HepG2 (cell line): Measurements from ENCODE around the gene F7. TPM values are rescaled to one million over a fixed set of nuclear protein-coding genes. Genes with fewer than 3 reads are reported as not detected.
A peak's percentile ranks its signal among the peaks of the same experiment; 100 is the strongest.

Experiments used
- ATAD3A ChIP-seq: sonication (generic); formaldehyde crosslinking; IDR thresholded peaks from 2 replicates; pipeline ENCODE4 v1.4.0; 2020; ENCODE audit warnings: missing genetic modification reagents
- BCL6 ChIP-seq: IDR thresholded peaks from 2 replicates; pipeline ENCODE4 v1.6.1; 2016; ENCODE audit warnings: missing genetic modification reagents, missing compliant biosample characterization
- CERS6 ChIP-seq: sonication (generic); formaldehyde crosslinking; IDR thresholded peaks from 2 replicates; pipeline ENCODE4 v1.5.0; 2020; ENCODE audit warnings: missing genetic modification reagents
- DBP ChIP-seq: sonication (generic); formaldehyde crosslinking; IDR thresholded peaks from 2 replicates; pipeline ENCODE4 v1.4.0; 2020; ENCODE audit warnings: missing genetic modification reagents; ENCODE audit errors: not compliant biosample characterization
- DR1 ChIP-seq: sonication (generic); formaldehyde crosslinking; IDR thresholded peaks from 2 replicates; pipeline ENCODE4 v1.8.0; 2021; ENCODE audit warnings: mild to moderate bottlenecking, missing genetic modification reagents, inconsistent platforms
- EED ChIP-seq: sonication (generic); formaldehyde crosslinking; IDR thresholded peaks from 2 replicates; pipeline ENCODE4 v1.5.0; 2020; ENCODE audit warnings: mild to moderate bottlenecking, missing genetic modification reagents
- ETV5 ChIP-seq: IDR thresholded peaks from 2 replicates; pipeline ENCODE4 v1.6.1; 2018; ENCODE audit warnings: missing biosample characterization, missing genetic modification reagents, inconsistent platforms, borderline replicate concordance
- GRHL1 ChIP-seq: sonication (generic); formaldehyde crosslinking; conservative IDR thresholded peaks from 2 replicates; pipeline ENCODE4 v1.8.0; 2022; ENCODE audit warnings: missing genetic modification reagents
- HMG20B ChIP-seq: conservative IDR thresholded peaks from 2 replicates; pipeline ENCODE4 v1.6.1; 2016; ENCODE audit warnings: missing genetic modification reagents, missing compliant biosample characterization
- KDM2A ChIP-seq: sonication (generic); formaldehyde crosslinking; IDR thresholded peaks from 2 replicates; pipeline ENCODE4 v1.4.0; 2020; ENCODE audit warnings: low read depth, missing genetic modification reagents, borderline replicate concordance
- KMT2A ChIP-seq: sonication (generic); formaldehyde crosslinking; IDR thresholded peaks from 2 replicates; pipeline ENCODE4 v1.4.0; 2020; ENCODE audit warnings: missing genetic modification reagents
- MATR3 ChIP-seq: sonication (generic); formaldehyde crosslinking; IDR thresholded peaks from 2 replicates; pipeline ENCODE4 v1.4.0; 2020; ENCODE audit warnings: missing genetic modification reagents
- MTERF4 ChIP-seq: sonication (generic); formaldehyde crosslinking; IDR thresholded peaks from 2 replicates; pipeline ENCODE4 v1.8.0; 2023; ENCODE audit warnings: mild to moderate bottlenecking, missing genetic modification reagents
- NFIB ChIP-seq: sonication (generic); formaldehyde crosslinking; IDR thresholded peaks from 2 replicates; pipeline ENCODE4 v1.9.0; 2021; ENCODE audit warnings: missing genetic modification reagents, mild to moderate bottlenecking, borderline replicate concordance
- NFRKB ChIP-seq: fragments of 450-650 bp; IDR thresholded peaks from 2 replicates; pipeline ENCODE4 v1.6.1; 2017
- POLR2A ChIP-seq, 2 experiments: IDR thresholded peaks; 2 replicates each; pipeline ENCODE4 v1.6.1; 2011; ENCODE audit warnings: low read depth in 2 of 2, low read length in 2 of 2, mild to moderate bottlenecking in 1 of 2, moderate library complexity in 1 of 2; ENCODE audit not compliant: insufficient read depth in 1 of 2
- RARG ChIP-seq: sonication (generic); formaldehyde crosslinking; IDR thresholded peaks from 2 replicates; pipeline ENCODE4 v1.4.0; 2020; ENCODE audit warnings: low read depth, mild to moderate bottlenecking, missing genetic modification reagents
- SMARCE1 ChIP-seq: fragments of 450-650 bp; IDR thresholded peaks from 2 replicates; pipeline ENCODE4 v1.6.1; 2017; ENCODE audit warnings: borderline replicate concordance
- SP2 ChIP-seq: sonication (generic); formaldehyde crosslinking; IDR thresholded peaks from 2 replicates; pipeline ENCODE4 v1.5.1; 2020; ENCODE audit warnings: mild to moderate bottlenecking, missing genetic modification reagents
- THAP11 ChIP-seq: IDR thresholded peaks from 2 replicates; pipeline ENCODE4 v1.6.1; 2016; ENCODE audit warnings: missing biosample characterization, missing genetic modification reagents
- TP53 ChIP-seq: sonication (generic); formaldehyde crosslinking; conservative IDR thresholded peaks from 2 replicates; pipeline ENCODE4 v1.4.0; 2020; ENCODE audit warnings: missing genetic modification reagents
- TRIM24 ChIP-seq: sonication (generic); formaldehyde crosslinking; IDR thresholded peaks from 2 replicates; pipeline ENCODE4 v1.8.0; 2022; ENCODE audit warnings: mild to moderate bottlenecking, missing genetic modification reagents
- TSC22D2 ChIP-seq: sonication (generic); formaldehyde crosslinking; IDR thresholded peaks from 2 replicates; pipeline ENCODE4 v1.5.1; 2020; ENCODE audit warnings: missing genetic modification reagents, mild to moderate bottlenecking, borderline replicate concordance
- ZFP82 ChIP-seq: sonication (generic); formaldehyde crosslinking; IDR thresholded peaks from 2 replicates; pipeline ENCODE4 v1.5.1; 2020; ENCODE audit warnings: mild to moderate bottlenecking, missing genetic modification reagents, borderline replicate concordance
- ZIK1 ChIP-seq: sonication (generic); formaldehyde crosslinking; IDR thresholded peaks from 2 replicates; pipeline ENCODE4 v1.5.0; 2020; ENCODE audit warnings: mild to moderate bottlenecking, low read depth, missing genetic modification reagents, borderline replicate concordance
- ZMAT3 ChIP-seq: sonication (generic); formaldehyde crosslinking; conservative IDR thresholded peaks from 2 replicates; pipeline ENCODE4 v1.7.0; 2021; ENCODE audit warnings: missing genetic modification reagents
- ZNF572 ChIP-seq: sonication (generic); formaldehyde crosslinking; IDR thresholded peaks from 2 replicates; pipeline ENCODE4 v1.5.1; 2020; ENCODE audit warnings: mild to moderate bottlenecking, missing genetic modification reagents
- ZZZ3 ChIP-seq: sonication (generic); formaldehyde crosslinking; IDR thresholded peaks from 2 replicates; pipeline ENCODE4 v1.4.0; 2020; ENCODE audit warnings: missing genetic modification reagents, mild to moderate bottlenecking, borderline replicate concordance
- polyA plus RNA-seq, 8 experiments: library from polyadenylated mRNA; depleted of rRNA in 3 of 8; stranded (reverse) in 7 of 8; unstranded in 1 of 8; fragments of >200 nt; fragmentation: Illumina TruSeq in 4 of 8; extraction: Trizol in 4 of 8; gene quantifications; 2 replicates each; pipeline versions ENCODE4 v1.2.1 to v1.2.3, GENCODE V29; 2011 to 2016; ENCODE audit warnings: low read depth in 4 of 8, missing spikeins in 1 of 8, mixed read lengths in 1 of 8; ENCODE audit not compliant: insufficient read depth in 1 of 8
- total RNA-seq, 5 experiments: library from RNA; depleted of rRNA; stranded (reverse); fragments of >200 nt; fragmentation: Illumina TruSeq; extraction: Trizol; gene quantifications; 2 replicates each; pipeline ENCODE4 v1.2.3, GENCODE V29; 2016; ENCODE audit warnings: low read depth in 1 of 5

Gene F7
- total and polyA plus RNA-seq, 2 of the 13 experiments (the other 11 are each of a cell fraction or from before 2014, with no cell fraction given): 12.6 to 26.5 TPM

GRCh38 chr13:113157929-113158747 lies 52.5 kb downstream of the F7 start, which contains the start of gene PROZ (continued):
- TF ChIP-seq MTERF4 (CRISPR knock-in tag) (0 out of 2 replicates have a peak, but pooled peaks have one; percentile 81), NFRKB (no peak), ETV5 (CRISPR knock-in tag) (no peak), MATR3 (no peak), SMARCE1 (no peak), NFIB (CRISPR knock-in tag) (no peak), RARG (no peak), GRHL1 (CRISPR knock-in tag) (no peak), DBP (CRISPR knock-in tag) (no peak), KDM2A (peak; percentile 73), TP53 (CRISPR knock-in tag) (no peak), HMG20B (0 out of 2 replicates have a peak, but pooled peaks have one; percentile 27), ATAD3A (no peak), DR1 (no peak), ZMAT3 (peak; percentile 88), TSC22D2 (CRISPR knock-in tag) (0 out of 2 replicates have a peak, but pooled peaks have one; percentile 61), ZIK1 (no peak), TRIM24 (CRISPR knock-in tag) (0 out of 2 replicates have a peak, but pooled peaks have one; percentile 17), KMT2A (CRISPR knock-in tag) (peak; percentile 54; the same call in 1 of the 2 replicates), ZZZ3 (no peak), ZFP82 (CRISPR knock-in tag) (no peak), SP2 (CRISPR knock-in tag) (no peak), CERS6 (CRISPR knock-in tag) (no peak), THAP11 (CRISPR knock-in tag) (0 out of 2 replicates have a peak, but pooled peaks have one; percentile 41), BCL6 (CRISPR knock-in tag) (peak; percentile 50; the same call in 1 of the 2 replicates), POLR2A (IDR thresholded peaks at IDR 0.05; ENCODE audit: insufficient read depth in 1 of 2, low read depth in 2 of 2, low read length in 2 of 2) (peak in 1 of 2 experiments; percentile 68; a peak in 2 of 4 replicates), EED (CRISPR knock-in tag) (no peak), ZNF572 (CRISPR knock-in tag) (no peak)
